Mesenchymal stem cell (in vitro differentiated cells and primary cell): Measurements from ENCODE around the gene SRSF3.
"Not testable (repeated sequence)": the region's sequence is repeated elsewhere in the genome, so short reads cannot be mapped to it uniquely, and the experiment has no call there.

Source experiments
- DNase-seq: peaks from one replicate; pipeline ENCODE4 v3.0.0-alpha.2; 2013
- H2AFZ ChIP-seq: one replicate; pipeline ENCODE4 v1.6.1; 2013; ENCODE audit warnings: low read depth, mild to moderate bottlenecking, control low read depth, inconsistent platforms, low read length, moderate library complexity
- H2AK5ac ChIP-seq: 2 replicates; pipeline ENCODE4 v1.6.1; 2013; ENCODE audit warnings: low read length, moderate library complexity, mild to moderate bottlenecking, inconsistent platforms; ENCODE audit not compliant: severe bottlenecking
- H2BK120ac ChIP-seq: one replicate; pipeline ENCODE4 v1.6.1; 2013; ENCODE audit warnings: low read depth, mild to moderate bottlenecking, inconsistent platforms, low read length, moderate library complexity
- H2BK12ac ChIP-seq, 2 experiments: one replicate each; pipeline ENCODE4 v1.6.1; 2013; ENCODE audit warnings: inconsistent platforms in 2 of 2, low read length in 2 of 2, mild to moderate bottlenecking in 2 of 2, moderate library complexity in 2 of 2, control low read depth in 1 of 2
- H2BK15ac ChIP-seq: one replicate; pipeline ENCODE4 v1.6.1; 2013; ENCODE audit warnings: mild to moderate bottlenecking, low read depth, inconsistent platforms; ENCODE audit not compliant: poor library complexity, severe bottlenecking
- H2BK5ac ChIP-seq: 2 replicates; pipeline ENCODE4 v1.6.1; 2013; ENCODE audit warnings: low read depth, mild to moderate bottlenecking, low read length, control low read depth, inconsistent platforms; ENCODE audit not compliant: poor library complexity, severe bottlenecking
- H3K14ac ChIP-seq, 2 experiments: one replicate each; pipeline ENCODE4 v1.6.1; 2013; ENCODE audit warnings: inconsistent platforms in 2 of 2, low read length in 2 of 2, control low read depth in 1 of 2, mild to moderate bottlenecking in 1 of 2, moderate library complexity in 1 of 2
- H3K18ac ChIP-seq, 2 experiments: one replicate each; pipeline ENCODE4 v1.6.1; 2013; ENCODE audit warnings: inconsistent platforms in 2 of 2, low read length in 2 of 2, control low read depth in 1 of 2, low read depth in 1 of 2, mild to moderate bottlenecking in 1 of 2
- H3K23ac ChIP-seq, 2 experiments: one replicate each; pipeline ENCODE4 v1.6.1; 2013; ENCODE audit warnings: inconsistent platforms in 2 of 2, low read length in 2 of 2, mild to moderate bottlenecking in 2 of 2, moderate library complexity in 2 of 2, control low read depth in 1 of 2
- H3K27ac ChIP-seq: 2 replicates; pipeline ENCODE4 v1.5.1; 2013; ENCODE audit warnings: mild to moderate bottlenecking, moderate library complexity, low read length, control low read depth, inconsistent platforms; ENCODE audit not compliant: poor library complexity, severe bottlenecking
- H3K27me3 ChIP-seq, 2 experiments: 2 replicates each; pipeline versions ENCODE4 v1.6.1 to v1.7.0; 2013; ENCODE audit warnings: low read length in 2 of 2, mild to moderate bottlenecking in 2 of 2, moderate library complexity in 2 of 2, control low read depth in 1 of 2, inconsistent platforms in 1 of 2; ENCODE audit not compliant: control insufficient read depth in 1 of 2, insufficient read depth in 1 of 2
- H3K36me3 ChIP-seq, 2 experiments: 2 replicates each; pipeline versions ENCODE4 v1.6.1 to v1.7.0; 2013; ENCODE audit warnings: low read length in 2 of 2, control low read depth in 1 of 2, inconsistent platforms in 1 of 2, low read depth in 1 of 2, mild to moderate bottlenecking in 1 of 2; ENCODE audit not compliant: insufficient read depth in 2 of 2, control insufficient read depth in 1 of 2
- H3K4ac ChIP-seq, 2 experiments: one replicate each; pipeline ENCODE4 v1.6.1; 2013; ENCODE audit warnings: inconsistent platforms in 2 of 2, low read length in 2 of 2, mild to moderate bottlenecking in 2 of 2, moderate library complexity in 2 of 2, control low read depth in 1 of 2, low read depth in 1 of 2
- H3K4me1 ChIP-seq: 2 replicates; pipeline ENCODE4 v1.6.1; 2013; ENCODE audit warnings: low read depth, low read length, control low read depth; ENCODE audit not compliant: control insufficient read depth, insufficient read depth
- H3K4me2 ChIP-seq: 2 replicates; pipeline ENCODE4 v1.6.1; 2013; ENCODE audit warnings: low read length, mild to moderate bottlenecking, inconsistent platforms; ENCODE audit not compliant: poor library complexity, severe bottlenecking
- H3K4me3 ChIP-seq, 2 experiments: 2 replicates each; pipeline versions ENCODE4 v1.5.1 to v1.7.0; 2013; ENCODE audit warnings: low read length in 2 of 2, mild to moderate bottlenecking in 2 of 2, control low read depth in 1 of 2, low read depth in 1 of 2; ENCODE audit not compliant: insufficient read depth in 1 of 2
- H3K79me1 ChIP-seq: replicated peaks from 2 replicates; pipeline ENCODE4 v1.6.1; 2013; ENCODE audit warnings: mild to moderate bottlenecking, control low read depth, low read length, inconsistent platforms; ENCODE audit not compliant: poor library complexity, severe bottlenecking
- H3K9ac ChIP-seq: 2 replicates; pipeline ENCODE4 v1.7.0; 2013; ENCODE audit warnings: mild to moderate bottlenecking, low read length, moderate library complexity
- H3K9me3 ChIP-seq: 2 replicates; pipeline ENCODE4 v1.7.0; 2013; ENCODE audit warnings: mild to moderate bottlenecking, low read length; ENCODE audit not compliant: control insufficient read depth
- H4K8ac ChIP-seq: one replicate; pipeline ENCODE4 v1.6.1; 2013; ENCODE audit warnings: inconsistent platforms, mild to moderate bottlenecking, low read length, moderate library complexity
- H4K91ac ChIP-seq: one replicate; pipeline ENCODE4 v1.6.1; 2013; ENCODE audit warnings: mild to moderate bottlenecking, low read length, inconsistent platforms
- WGBS: methylation state at CpG from one replicate; pipeline ENCODE4 v1.1.7; 2013; ENCODE audit warnings: mixed read lengths; 5-methylcytosine and 5-hydroxymethylcytosine counted together

SRSF3 gene

GRCh38 chr6:36571122-36572043, 22.8 kb upstream of the SRSF3 start:
- Histone ChIP-seq H3K18ac (no peak overlapping the region), H3K4me3 (no peak overlapping the region), H3K4ac (no peak overlapping the region), H3K27me3 (no peaks in the 10 kb centered on the region), H3K27ac (no peak overlapping the region), H2BK12ac (no peak overlapping the region), H3K36me3 (no peaks in the 10 kb centered on the region), H3K23ac (no peak overlapping the region), H4K91ac (no peak overlapping the region), H2BK15ac (no peak overlapping the region), H2AK5ac (no peak overlapping the region), H2AFZ (no peak overlapping the region), H3K4me2 (no peak overlapping the region), H3K4me1 (no peaks in the 10 kb centered on the region), H3K79me1 (no peaks in the 10 kb centered on the region), H3K9ac (no peak overlapping the region), H3K14ac (no peak overlapping the region), H3K9me3 (no peaks in the 10 kb centered on the region), H2BK120ac (no peak overlapping the region), H2BK5ac (no peak overlapping the region), H4K8ac (no peak overlapping the region)
- WGBS: 95% methylated on average over 2 of the region's 4 CpGs
- no peak for DNase-seq

- H3K9ac ChIP-seq, H2AFZ ChIP-seq, H3K18ac ChIP-seq, H3K27ac ChIP-seq, H2BK15ac ChIP-seq, H3K36me3 ChIP-seq, H2AK5ac ChIP-seq, H3K4ac ChIP-seq, H3K9me3 ChIP-seq, H3K4me2 ChIP-seq, H4K8ac ChIP-seq, H3K23ac ChIP-seq, H2BK5ac ChIP-seq, H3K4me3 ChIP-seq, H4K91ac ChIP-seq, H2BK120ac ChIP-seq, H3K79me1 ChIP-seq, H3K27me3 ChIP-seq, H2BK12ac ChIP-seq, H3K4me1 ChIP-seq, H3K14ac ChIP-seq: not testable (repeated sequence)
- WGBS: 79% methylated on average over 10 of the region's 12 CpGs
- DNase-seq: peak; percentile 88
Measured at GRCh38 chr6:36572353-36573311, 21.5 kb upstream of the SRSF3 start.

GRCh38 chr6:36574679-36575078, 19.5 kb upstream of the SRSF3 start:
- Histone ChIP-seq H3K27ac (no peak overlapping the region), H3K4me3 (no peak overlapping the region), H4K8ac (no peak overlapping the region), H3K36me3 (no peaks in the 10 kb centered on the region), H2AK5ac (no peak overlapping the region), H3K4me2 (no peak overlapping the region), H3K14ac (no peak overlapping the region), H3K9me3 (no peaks in the 10 kb centered on the region), H2BK12ac (no peak overlapping the region), H3K18ac (no peak overlapping the region), H3K9ac (no peak overlapping the region), H3K4ac (no peak overlapping the region), H2BK5ac (no peak overlapping the region), H3K79me1 (peaks cover 2% of the 10 kb centered on the region), H3K23ac (no peak overlapping the region), H3K4me1 (peaks cover 6% of the 10 kb centered on the region), H2BK120ac (no peak overlapping the region), H2BK15ac (no peak overlapping the region), H2AFZ (no peak overlapping the region), H3K27me3 (no peaks in the 10 kb centered on the region), H4K91ac (no peak overlapping the region)
- no peak for DNase-seq

GRCh38 chr6:36576578-36576977, 17.6 kb upstream of the SRSF3 start:
- Histone ChIP-seq H2AFZ (no peak overlapping the region), H3K18ac (peak overlapping the region in 1 of 2 experiments; percentile 37), H3K23ac (no peak overlapping the region), H3K36me3 (no peaks in the 10 kb centered on the region), H4K91ac (no peak overlapping the region), H3K79me1 (peaks cover 2% of the 10 kb centered on the region), H3K4me2 (no peak overlapping the region), H4K8ac (no peak overlapping the region), H3K27ac (no peak overlapping the region), H3K9me3 (no peaks in the 10 kb centered on the region), H3K4ac (no peak overlapping the region), H3K9ac (no peak overlapping the region), H2BK12ac (no peak overlapping the region), H2BK15ac (no peak overlapping the region), H2AK5ac (peak overlapping the region; percentile 11), H3K14ac (no peak overlapping the region), H3K4me3 (no peak overlapping the region), H2BK120ac (no peak overlapping the region), H2BK5ac (no peak overlapping the region), H3K4me1 (peaks cover 7% of the 10 kb centered on the region), H3K27me3 (no peaks in the 10 kb centered on the region)
- WGBS: 94% methylated on average over 7 of the region's 7 CpGs
- no peak for DNase-seq
